ENCODE results near the gene DGUOK.

Gene DGUOK

DNA sequence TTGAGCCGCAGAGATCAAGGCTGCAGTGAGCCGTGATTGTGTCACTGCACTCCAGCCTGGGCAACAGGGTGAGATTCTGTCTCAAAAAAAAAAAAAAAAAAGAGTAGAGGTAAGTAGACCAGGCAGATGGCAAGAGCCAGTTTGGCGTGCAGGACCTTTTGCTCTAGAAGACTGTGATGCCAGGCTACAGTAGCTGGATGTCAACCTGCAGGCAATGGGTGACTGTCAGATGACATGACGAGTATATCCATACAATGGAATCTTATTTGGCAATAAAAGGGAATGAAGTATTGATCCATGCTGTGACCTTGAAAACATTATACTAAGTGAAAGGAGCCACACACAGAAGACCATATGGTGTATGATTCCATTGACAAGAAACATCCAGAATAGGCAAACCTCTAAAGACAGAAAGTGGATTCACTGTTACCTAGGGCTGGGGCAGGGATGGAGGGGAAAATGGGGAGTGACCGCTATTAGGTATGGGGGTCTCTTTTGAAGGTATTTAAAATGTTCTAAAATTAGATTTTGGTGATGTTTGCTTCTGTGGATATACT is 11.2 kb upstream of the DGUOK start:
- Histone ChIP-seq H3K27ac (ENCODE audit: low read depth, low read length) (no peak overlapping the region), H2BK120ac (ENCODE audit: low read depth, low read length) (no peak overlapping the region), H3K4me2 (ENCODE audit: low read length) (no peak overlapping the region), H3K18ac (ENCODE audit: low read length) (no peak overlapping the region), H3K36me3 (ENCODE audit: control insufficient read depth, insufficient read depth, low read length) (no peaks in the 10 kb centered on the region), H3K4me1 (ENCODE audit: control insufficient read depth, low read depth, low read length) (no peaks in the 10 kb centered on the region), H3K79me2 (ENCODE audit: control insufficient read depth, insufficient read depth, low read length) (no peaks in the 10 kb centered on the region), H3K23ac (ENCODE audit: low read length) (no peak overlapping the region), H3K4me3 (ENCODE audit: low read length) (no peak overlapping the region), H3K4ac (ENCODE audit: low read depth, low read length) (no peak overlapping the region), H4K8ac (ENCODE audit: low read depth, low read length) (no peak overlapping the region), H2BK5ac (ENCODE audit: low read length) (no peak overlapping the region), H3K27me3 (ENCODE audit: insufficient read depth, low read length, poor library complexity) (no peaks in the 10 kb centered on the region), H2BK15ac (replicated peaks; ENCODE audit: low read depth) (no peak overlapping the region), H3K9ac (ENCODE audit: low read length) (no peak overlapping the region), H4K5ac (ENCODE audit: low read length) (no peak overlapping the region), H3K79me1 (ENCODE audit: low read length) (no peaks in the 10 kb centered on the region), H3K56ac (ENCODE audit: low read length) (no peak overlapping the region), H2AK5ac (ENCODE audit: low read length) (no peak overlapping the region)
- no CpG with 5 or more reads among the region's 5 CpGs for WGBS (ENCODE audit: extremely low coverage, insufficient coverage, low lambda C conversion rate)
- no peak for DNase-seq

DNA sequence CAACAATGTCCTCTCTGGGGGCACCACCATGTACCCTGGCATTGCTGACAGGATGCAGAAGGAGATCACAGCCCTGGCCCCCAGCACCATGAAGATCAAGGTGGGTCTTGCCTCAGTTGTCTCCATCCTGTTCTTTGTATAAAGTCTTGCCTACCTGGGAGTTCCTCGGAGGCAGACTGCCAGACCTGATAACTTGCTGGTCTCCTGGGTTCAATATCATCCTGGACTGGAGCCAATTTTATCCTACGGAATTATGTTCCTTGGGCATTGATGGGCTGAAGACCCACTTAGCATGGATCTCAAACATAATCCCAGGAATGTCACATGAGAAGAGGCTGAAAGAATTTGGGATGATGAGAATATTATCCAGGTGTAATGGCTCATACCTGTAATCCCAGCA is 10.0 kb upstream of the DGUOK start:
- Histone ChIP-seq H4K8ac (ENCODE audit: low read depth, low read length) (no peak overlapping the region), H3K56ac (ENCODE audit: low read length) (no peak overlapping the region)

GRCh38 chr2:73917296-73917695 is 9.4 kb upstream of the DGUOK start:
- no peaks in the 10 kb centered on the region for H3K36me3 ChIP-seq (ENCODE audit: control insufficient read depth, insufficient read depth, low read length)
- no peak overlapping the region for H2AK5ac ChIP-seq (ENCODE audit: low read length)
- no peak overlapping the region for H3K18ac ChIP-seq (ENCODE audit: low read length)
- no CpG with 5 or more reads among the region's 2 CpGs for WGBS (ENCODE audit: extremely low coverage, insufficient coverage, low lambda C conversion rate)
- H3K9ac ChIP-seq (ENCODE audit: low read length): no peak overlapping the region
- no peak overlapping the region for H3K4ac ChIP-seq (ENCODE audit: low read depth, low read length)
- H2BK120ac ChIP-seq (ENCODE audit: low read depth, low read length): no peak overlapping the region
- no peak overlapping the region for H3K4me2 ChIP-seq (ENCODE audit: low read length)
- DNase-seq: no peak
- H3K27me3 ChIP-seq (ENCODE audit: insufficient read depth, low read length, poor library complexity): no peaks in the 10 kb centered on the region
- H3K79me1 ChIP-seq (ENCODE audit: low read length): no peaks in the 10 kb centered on the region
- no peak overlapping the region for H3K4me3 ChIP-seq (ENCODE audit: low read length)
- H3K56ac ChIP-seq (ENCODE audit: low read length): no peak overlapping the region
- no peak overlapping the region for H4K5ac ChIP-seq (ENCODE audit: low read length)
- no peak overlapping the region for H2BK15ac ChIP-seq (replicated peaks; ENCODE audit: low read depth)
- H4K8ac ChIP-seq (ENCODE audit: low read depth, low read length): no peak overlapping the region
- H3K23ac ChIP-seq (ENCODE audit: low read length): no peak overlapping the region
- peaks cover 2% of the 10 kb centered on the region for H3K4me1 ChIP-seq (ENCODE audit: control insufficient read depth, low read depth, low read length)
- H3K79me2 ChIP-seq (ENCODE audit: control insufficient read depth, insufficient read depth, low read length): no peaks in the 10 kb centered on the region
- H3K27ac ChIP-seq (ENCODE audit: low read depth, low read length): no peak overlapping the region
- H2BK5ac ChIP-seq (ENCODE audit: low read length): no peak overlapping the region

More for the DNA sequence above, 10.0 kb upstream of the DGUOK start:
- H3K36me3 ChIP-seq (ENCODE audit: control insufficient read depth, insufficient read depth, low read length): no peaks in the 10 kb centered on the region
- H2BK15ac ChIP-seq (replicated peaks; ENCODE audit: low read depth): no peak overlapping the region
- H3K79me1 ChIP-seq (ENCODE audit: low read length): no peaks in the 10 kb centered on the region
- no peak overlapping the region for H3K27ac ChIP-seq (ENCODE audit: low read depth, low read length)
- no peak overlapping the region for H3K18ac ChIP-seq (ENCODE audit: low read length)
- no peak overlapping the region for H3K4me2 ChIP-seq (ENCODE audit: low read length)
- no CpG with 5 or more reads among the region's 2 CpGs for WGBS (ENCODE audit: extremely low coverage, insufficient coverage, low lambda C conversion rate)
- no peak overlapping the region for H2BK5ac ChIP-seq (ENCODE audit: low read length)
- H3K4ac ChIP-seq (ENCODE audit: low read depth, low read length): no peak overlapping the region
- peaks cover 2% of the 10 kb centered on the region for H3K4me1 ChIP-seq (ENCODE audit: control insufficient read depth, low read depth, low read length)
- no peak overlapping the region for H3K23ac ChIP-seq (ENCODE audit: low read length)
- no peak overlapping the region for H4K5ac ChIP-seq (ENCODE audit: low read length)
- H3K27me3 ChIP-seq (ENCODE audit: insufficient read depth, low read length, poor library complexity): no peaks in the 10 kb centered on the region
- no peak overlapping the region for H3K9ac ChIP-seq (ENCODE audit: low read length)
- no peak overlapping the region for H3K4me3 ChIP-seq (ENCODE audit: low read length)
- H2AK5ac ChIP-seq (ENCODE audit: low read length): no peak overlapping the region
- H3K79me2 ChIP-seq (ENCODE audit: control insufficient read depth, insufficient read depth, low read length): no peaks in the 10 kb centered on the region
- no peak overlapping the region for H2BK120ac ChIP-seq (ENCODE audit: low read depth, low read length)
- DNase-seq: no peak

GRCh38 chr2:73917696-73918207 is 8.9 kb upstream of the DGUOK start:
- Histone ChIP-seq H2AK5ac (ENCODE audit: low read length) (no peak overlapping the region), H3K27ac (ENCODE audit: low read depth, low read length) (no peak overlapping the region), H2BK120ac (ENCODE audit: low read depth, low read length) (no peak overlapping the region), H3K23ac (ENCODE audit: low read length) (no peak overlapping the region), H3K56ac (ENCODE audit: low read length) (no peak overlapping the region), H3K4me3 (ENCODE audit: low read length) (no peak overlapping the region), H2BK15ac (replicated peaks; ENCODE audit: low read depth) (no peak overlapping the region), H4K8ac (ENCODE audit: low read depth, low read length) (no peak overlapping the region), H3K79me1 (ENCODE audit: low read length) (no peaks in the 10 kb centered on the region), H3K79me2 (ENCODE audit: control insufficient read depth, insufficient read depth, low read length) (no peaks in the 10 kb centered on the region), H3K4me1 (ENCODE audit: control insufficient read depth, low read depth, low read length) (peaks cover 2% of the 10 kb centered on the region), H2BK5ac (ENCODE audit: low read length) (no peak overlapping the region), H3K4me2 (ENCODE audit: low read length) (no peak overlapping the region), H3K36me3 (ENCODE audit: control insufficient read depth, insufficient read depth, low read length) (no peaks in the 10 kb centered on the region), H4K5ac (ENCODE audit: low read length) (no peak overlapping the region), H3K9ac (ENCODE audit: low read length) (no peak overlapping the region), H3K18ac (ENCODE audit: low read length) (no peak overlapping the region), H3K27me3 (ENCODE audit: insufficient read depth, low read length, poor library complexity) (no peaks in the 10 kb centered on the region), H3K4ac (ENCODE audit: low read depth, low read length) (no peak overlapping the region)
- no CpG with 5 or more reads among the region's 4 CpGs for WGBS (ENCODE audit: extremely low coverage, insufficient coverage, low lambda C conversion rate)
- no peak for DNase-seq

DNA sequence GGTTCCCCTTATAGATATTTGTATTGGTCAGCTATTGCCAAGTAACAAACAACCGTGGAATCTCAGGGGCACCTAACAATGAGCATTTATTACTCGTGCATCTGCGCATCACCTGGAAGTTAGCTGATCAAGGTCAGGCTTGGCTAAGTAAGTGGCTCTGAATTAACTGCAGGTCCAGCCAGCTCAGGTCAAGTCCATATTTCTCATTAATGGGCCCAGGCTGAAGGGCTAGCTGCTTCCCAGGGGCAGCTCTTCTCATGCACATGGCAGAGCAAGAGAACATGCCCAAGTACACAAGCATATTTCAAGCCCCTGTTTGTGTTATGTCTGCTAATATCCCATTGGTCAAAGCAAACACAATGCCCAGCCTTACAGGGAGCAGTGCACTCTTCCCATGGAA is 7.8 kb upstream of the DGUOK start:
- WGBS (ENCODE audit: extremely low coverage, insufficient coverage, low lambda C conversion rate): no CpG with 5 or more reads among the region's 3 CpGs
- Histone ChIP-seq H3K56ac (ENCODE audit: low read length) (no peak overlapping the region), H2BK120ac (ENCODE audit: low read depth, low read length) (no peak overlapping the region), H3K79me2 (ENCODE audit: control insufficient read depth, insufficient read depth, low read length) (no peaks in the 10 kb centered on the region), H3K79me1 (ENCODE audit: low read length) (no peaks in the 10 kb centered on the region), H2AK5ac (ENCODE audit: low read length) (no peak overlapping the region), H2BK15ac (replicated peaks; ENCODE audit: low read depth) (no peak overlapping the region), H3K23ac (ENCODE audit: low read length) (no peak overlapping the region), H3K27me3 (ENCODE audit: insufficient read depth, low read length, poor library complexity) (no peaks in the 10 kb centered on the region), H2BK5ac (ENCODE audit: low read length) (no peak overlapping the region), H3K36me3 (ENCODE audit: control insufficient read depth, insufficient read depth, low read length) (no peaks in the 10 kb centered on the region), H4K8ac (ENCODE audit: low read depth, low read length) (no peak overlapping the region), H3K18ac (ENCODE audit: low read length) (no peak overlapping the region), H3K4me2 (ENCODE audit: low read length) (no peak overlapping the region), H3K4ac (ENCODE audit: low read depth, low read length) (no peak overlapping the region), H3K4me1 (ENCODE audit: control insufficient read depth, low read depth, low read length) (peaks cover 2% of the 10 kb centered on the region), H3K9ac (ENCODE audit: low read length) (no peak overlapping the region), H4K5ac (ENCODE audit: low read length) (no peak overlapping the region), H3K4me3 (ENCODE audit: low read length) (no peak overlapping the region), H3K27ac (ENCODE audit: low read depth, low read length) (no peak overlapping the region)
- no peak for DNase-seq

DNA sequence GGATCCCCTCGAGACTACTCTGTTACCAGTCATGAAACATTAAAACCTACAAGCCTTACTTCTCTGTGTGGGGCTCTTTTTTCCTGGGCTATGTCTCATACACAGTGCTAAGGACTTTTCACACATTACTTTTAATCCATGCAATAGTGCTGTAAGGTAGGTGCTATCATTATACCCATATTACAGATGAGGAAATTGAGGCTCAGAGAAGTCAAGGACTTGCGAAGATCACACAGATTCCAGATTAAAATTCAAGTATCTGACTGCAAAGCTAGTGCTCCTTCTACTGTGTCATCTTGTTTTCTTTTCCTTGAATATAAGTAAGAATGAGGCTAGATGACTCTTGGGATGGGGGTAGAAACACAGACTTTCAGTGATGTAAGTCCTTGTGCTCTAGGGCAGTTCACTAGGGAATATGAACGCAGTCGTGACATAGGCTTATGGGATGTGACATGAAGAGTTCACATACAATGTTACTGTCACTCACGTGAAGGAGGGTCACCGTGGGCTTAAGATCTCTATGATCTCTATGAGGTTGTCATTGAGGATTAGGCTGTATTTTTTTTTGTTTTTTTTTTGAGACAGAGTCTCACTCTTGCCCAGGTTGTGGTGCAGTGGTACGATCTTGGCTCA is 7.0 kb upstream of the DGUOK start:
- Histone ChIP-seq H2AK5ac (ENCODE audit: low read length) (no peak overlapping the region), H2BK15ac (replicated peaks; ENCODE audit: low read depth) (no peak overlapping the region), H2BK120ac (ENCODE audit: low read depth, low read length) (no peak overlapping the region), H3K79me2 (ENCODE audit: control insufficient read depth, insufficient read depth, low read length) (no peaks in the 10 kb centered on the region), H3K4me1 (ENCODE audit: control insufficient read depth, low read depth, low read length) (peaks cover 2% of the 10 kb centered on the region), H3K18ac (ENCODE audit: low read length) (no peak overlapping the region), H2BK5ac (ENCODE audit: low read length) (no peak overlapping the region), H3K56ac (ENCODE audit: low read length) (no peak overlapping the region), H3K27me3 (ENCODE audit: insufficient read depth, low read length, poor library complexity) (no peaks in the 10 kb centered on the region), H3K4me3 (ENCODE audit: low read length) (no peak overlapping the region), H3K36me3 (ENCODE audit: control insufficient read depth, insufficient read depth, low read length) (no peaks in the 10 kb centered on the region), H3K27ac (ENCODE audit: low read depth, low read length) (no peak overlapping the region), H3K9ac (ENCODE audit: low read length) (no peak overlapping the region), H4K5ac (ENCODE audit: low read length) (no peak overlapping the region), H4K8ac (ENCODE audit: low read depth, low read length) (no peak overlapping the region), H3K23ac (ENCODE audit: low read length) (no peak overlapping the region), H3K79me1 (ENCODE audit: low read length) (no peaks in the 10 kb centered on the region), H3K4me2 (ENCODE audit: low read length) (no peak overlapping the region), H3K4ac (ENCODE audit: low read depth, low read length) (no peak overlapping the region)
- no peak for DNase-seq
- WGBS (ENCODE audit: extremely low coverage, insufficient coverage, low lambda C conversion rate): no CpG with 5 or more reads among the region's 7 CpGs
